Forelimb muscle (tissue), 1 donor: ENCODE data around the gene PRPF8. TPM values are rescaled to one million over a fixed set of nuclear protein-coding genes. Genes with fewer than 3 reads are reported as not detected.
"Not testable (repeated sequence)": the region's sequence is repeated elsewhere in the genome, so short reads cannot be mapped to it uniquely, and the experiment has no call there.

Experiments used
- DNase-seq: peaks from one replicate; pipeline ENCODE4 v3.0.0-alpha.2; 2013; ENCODE audit warnings: low read depth
- polyA plus RNA-seq: library from polyadenylated mRNA; unstranded; fragments of 120-200 nt; gene quantifications from one replicate; pipeline ENCODE4 v1.2.1, GENCODE V29; 2013; ENCODE audit not compliant: insufficient read length

The PRPF8 gene
- 161 TPM for polyA plus RNA-seq

DNA sequence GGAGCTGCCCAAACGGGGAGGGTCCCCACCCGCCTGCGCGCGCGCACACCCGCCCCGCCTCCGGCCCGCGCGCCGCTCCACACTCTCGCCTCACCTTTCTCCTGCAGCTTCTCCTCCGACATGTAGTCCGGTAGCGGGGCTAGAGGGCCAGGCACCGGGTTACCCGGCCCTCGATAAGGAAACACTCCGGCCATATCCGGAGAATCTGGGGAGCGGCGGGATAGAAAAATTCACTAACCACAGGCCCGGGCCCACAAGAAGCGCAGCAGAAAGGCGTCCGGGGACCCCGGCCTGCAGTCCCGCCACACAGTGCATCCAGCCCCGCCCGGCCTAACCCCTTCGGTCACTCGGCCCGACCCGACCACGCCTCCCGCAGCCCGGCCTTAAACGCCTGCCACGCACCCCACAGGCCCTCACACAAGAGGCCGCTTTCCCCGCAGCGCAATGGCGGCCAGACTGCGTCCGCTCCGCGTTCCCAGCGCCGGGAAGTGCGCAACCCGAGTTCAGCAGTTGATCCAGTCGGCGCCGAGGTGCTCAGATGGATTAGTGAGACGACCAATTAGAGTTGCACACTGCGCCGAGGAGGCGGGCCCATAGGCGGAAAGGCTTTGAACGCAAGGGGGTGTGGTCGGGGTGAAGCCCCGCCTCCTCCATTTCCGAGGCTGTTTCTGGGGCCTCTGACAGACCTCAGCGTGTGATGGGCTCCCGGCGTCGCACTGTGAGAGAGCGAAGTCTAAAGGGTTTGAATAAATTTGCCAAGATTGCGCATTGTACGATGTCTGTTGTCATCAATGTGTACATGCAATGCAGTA, at the start of gene PRPF8:
TSS of gene PRPF8 (minus strand) at position 490 of the 812 bp plus-strand sequence. CDS start at position 194, 296 bp downstream.
- DNase-seq: peak; percentile 93

DNA sequence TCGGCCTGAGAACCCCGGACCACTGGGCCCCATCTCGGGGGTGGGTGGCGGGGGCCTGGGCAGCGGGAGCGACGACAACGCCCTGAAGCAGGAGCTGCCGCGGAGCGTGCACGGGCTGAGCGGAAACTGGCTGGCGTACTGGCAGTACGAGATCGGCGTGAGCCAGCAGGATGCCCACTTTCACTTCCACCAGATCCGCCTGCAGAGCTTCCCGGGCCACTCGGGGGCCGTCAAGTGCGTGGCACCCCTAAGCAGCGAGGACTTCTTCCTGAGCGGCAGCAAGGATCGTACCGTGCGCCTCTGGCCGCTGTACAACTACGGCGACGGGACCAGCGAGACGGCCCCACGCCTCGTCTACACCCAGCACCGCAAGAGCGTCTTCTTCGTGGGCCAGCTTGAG, 49.1 kb upstream of the PRPF8 start:
- no peak for DNase-seq

DNA sequence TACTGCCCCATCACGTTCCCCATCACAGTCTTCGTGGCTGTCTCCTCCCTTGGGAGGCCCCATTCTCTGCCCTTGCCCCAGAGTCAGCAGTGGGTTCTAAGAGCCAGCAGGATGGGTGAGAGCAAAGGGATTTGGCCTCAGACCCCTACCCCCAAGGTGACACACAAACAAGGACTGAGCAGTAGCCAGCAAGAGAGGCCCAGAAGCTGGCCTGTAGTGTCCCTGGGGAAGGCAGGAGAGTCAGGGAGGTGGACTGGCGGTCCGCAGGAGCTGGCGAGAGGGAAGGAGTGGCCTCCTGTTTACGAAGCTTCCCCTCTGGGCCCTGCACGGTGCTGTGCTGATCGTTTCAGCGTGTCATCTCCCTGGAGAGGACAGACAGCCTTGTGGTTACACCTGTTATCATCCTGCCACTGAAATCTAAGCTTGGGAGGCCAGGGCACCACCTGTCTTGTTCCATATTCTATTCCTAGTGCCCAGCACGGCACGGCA, 48.2 kb upstream of the PRPF8 start:
- DNase-seq: no peak

DNA sequence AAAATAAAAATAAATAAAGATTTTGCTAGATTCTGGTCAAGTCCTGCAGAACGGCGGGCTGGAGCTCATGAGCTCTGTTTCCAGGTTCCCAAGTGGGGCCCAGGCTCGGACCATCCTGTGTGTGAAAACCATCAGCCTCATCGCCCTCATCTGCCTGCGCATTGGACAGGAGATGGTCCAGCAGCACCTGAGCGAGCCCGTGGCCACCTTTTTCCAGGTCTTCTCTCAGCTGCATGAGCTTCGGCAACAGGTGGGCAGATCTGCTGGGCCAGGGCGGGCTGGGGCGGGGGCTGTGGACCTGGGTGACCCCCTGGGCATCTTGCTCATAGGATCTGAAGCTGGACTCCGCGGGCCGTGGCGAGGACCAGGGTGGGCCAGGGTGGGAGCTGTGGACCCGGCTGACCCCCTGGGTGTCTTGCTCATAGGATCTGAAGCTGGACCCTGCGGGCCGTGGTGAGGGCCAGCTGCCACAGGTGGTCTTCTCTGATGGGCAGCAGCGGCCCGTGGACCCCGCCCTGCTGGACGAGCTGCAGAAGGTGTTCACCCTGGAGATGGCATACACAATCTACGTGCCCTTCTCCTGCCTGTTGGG, 47.7 kb upstream of the PRPF8 start:
- DNase-seq: no peak

DNA sequence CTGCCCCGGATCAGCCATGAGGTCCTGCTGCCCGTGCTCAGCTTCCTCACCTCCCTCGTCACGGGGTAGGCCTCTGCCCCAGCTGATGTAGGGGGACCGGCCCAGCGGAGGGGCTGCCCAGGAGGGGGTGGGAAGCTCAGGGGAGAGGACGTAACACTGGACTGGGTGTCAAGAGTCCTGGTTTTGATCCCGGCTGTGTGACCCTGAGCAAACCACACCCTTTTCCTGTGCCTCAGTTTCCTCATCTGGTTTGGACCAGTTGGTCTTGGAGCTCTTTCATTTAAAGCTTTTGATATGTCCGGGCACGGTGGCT, 46.5 kb upstream of the PRPF8 start:
- DNase-seq: no peak

DNA sequence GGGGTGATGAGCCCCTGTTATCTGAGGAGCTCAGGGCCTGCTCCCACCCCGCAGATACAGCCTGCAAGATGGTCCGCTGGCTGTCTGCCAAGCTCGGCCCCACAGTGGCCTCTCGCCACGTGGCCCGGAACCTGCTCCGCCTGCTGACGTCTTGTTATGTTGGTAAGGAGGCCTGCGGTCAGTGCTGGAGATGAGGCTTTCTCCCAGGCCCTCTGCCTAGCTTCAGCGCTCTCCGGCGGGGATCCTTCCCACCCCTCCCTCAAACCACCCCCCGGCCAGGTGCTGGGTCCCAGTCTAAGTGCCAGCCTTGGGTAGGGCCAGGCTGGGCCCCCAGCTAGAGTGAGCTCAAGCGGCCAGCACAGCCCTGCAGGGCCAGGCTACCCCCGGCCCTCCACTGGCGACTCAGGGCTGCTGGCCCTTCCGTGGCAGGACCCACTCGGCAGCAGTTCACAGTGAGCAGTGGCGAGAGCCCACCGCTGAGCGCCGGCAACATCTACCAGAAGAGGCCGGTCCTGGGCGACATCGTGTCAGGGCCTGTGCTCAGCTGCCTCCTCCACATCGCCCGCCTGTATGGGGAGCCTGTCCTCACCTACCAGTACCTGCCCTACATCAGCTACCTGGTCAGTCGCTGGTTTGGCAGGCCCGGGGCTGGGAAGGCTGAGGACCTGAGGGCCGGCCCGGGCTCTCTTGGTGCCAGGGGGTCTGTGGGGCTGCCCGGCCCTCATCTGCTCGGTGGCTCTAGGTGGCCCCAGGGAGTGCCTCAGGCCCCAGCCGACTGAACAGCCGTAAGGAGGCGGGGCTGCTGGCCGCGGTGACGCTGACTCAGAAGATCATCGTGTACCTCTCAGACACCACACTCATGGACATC, 45.9 kb upstream of the PRPF8 start:
- peak; percentile 47 for DNase-seq

DNA sequence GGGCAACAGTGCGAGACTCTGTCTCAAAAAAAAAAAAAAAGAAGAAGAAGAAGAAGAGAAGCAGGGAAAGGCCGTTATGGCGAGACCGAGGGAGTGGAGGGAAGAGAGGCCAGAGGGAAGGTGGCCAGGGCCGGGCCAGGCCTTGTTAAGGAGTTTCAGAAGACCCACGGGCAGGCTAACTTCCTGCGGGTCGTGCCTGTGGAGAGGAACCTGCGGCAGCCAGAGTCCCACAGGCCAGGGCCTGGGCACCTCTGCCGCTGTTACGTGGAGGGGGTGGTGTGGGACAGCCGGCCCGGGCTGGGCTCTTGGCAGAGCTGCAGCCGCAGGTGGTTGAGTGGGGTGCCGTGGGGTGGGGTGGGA, 45.3 kb upstream of the PRPF8 start:
- DNase-seq: no peak

DNA sequence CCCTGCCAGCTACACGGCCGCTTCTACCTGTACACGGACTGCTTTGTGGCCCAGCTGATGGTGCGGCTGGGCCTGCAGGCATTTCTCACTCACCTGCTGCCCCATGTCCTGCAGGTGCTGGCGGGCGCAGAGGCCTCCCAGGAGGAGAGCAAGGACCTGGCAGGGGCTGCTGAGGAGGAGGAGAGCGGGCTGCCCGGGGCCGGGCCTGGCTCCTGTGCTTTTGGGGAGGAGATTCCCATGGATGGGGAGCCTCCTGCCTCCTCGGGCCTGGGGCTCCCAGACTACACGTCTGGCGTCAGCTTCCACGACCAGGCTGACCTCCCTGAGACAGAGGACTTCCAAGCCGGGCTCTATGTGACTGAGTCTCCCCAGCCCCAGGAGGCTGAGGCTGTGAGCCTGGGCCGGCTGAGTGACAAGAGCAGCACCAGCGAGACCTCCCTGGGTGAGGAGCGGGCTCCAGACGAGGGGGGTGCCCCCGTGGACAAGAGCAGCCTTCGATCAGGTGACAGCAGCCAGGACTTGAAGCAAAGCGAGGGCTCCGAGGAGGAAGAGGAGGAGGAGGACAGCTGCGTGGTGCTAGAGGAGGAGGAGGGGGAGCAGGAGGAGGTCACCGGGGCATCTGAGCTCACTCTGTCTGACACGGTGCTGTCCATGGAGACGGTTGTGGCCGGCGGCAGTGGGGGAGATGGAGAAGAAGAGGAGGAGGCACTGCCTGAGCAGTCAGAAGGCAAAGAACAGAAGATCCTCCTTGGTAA, 43.4 kb upstream of the PRPF8 start:
- no peak for DNase-seq

DNA sequence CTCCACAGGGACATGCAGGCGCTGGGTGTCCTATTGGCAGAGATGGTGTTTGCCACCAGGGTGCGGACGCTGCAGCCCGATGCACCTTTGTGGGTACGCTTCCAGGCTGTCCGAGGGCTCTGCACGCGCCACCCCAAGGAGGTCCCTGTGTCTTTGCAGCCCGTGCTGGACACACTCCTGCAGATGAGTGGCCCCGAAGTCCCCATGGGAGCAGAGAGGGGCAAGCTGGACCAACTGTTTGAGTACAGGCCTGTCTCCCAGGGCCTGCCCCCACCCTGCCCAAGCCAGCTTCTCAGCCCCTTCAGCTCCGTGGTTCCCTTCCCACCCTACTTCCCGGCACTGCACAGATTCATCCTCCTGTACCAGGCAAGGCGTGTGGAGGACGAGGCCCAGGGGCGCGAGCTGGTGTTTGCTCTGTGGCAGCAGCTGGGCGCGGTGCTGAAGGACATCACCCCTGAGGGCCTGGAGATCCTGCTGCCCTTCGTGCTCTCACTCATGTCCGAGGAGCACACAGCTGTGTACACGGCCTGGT, 42.7 kb upstream of the PRPF8 start:
- DNase-seq: no peak

DNA sequence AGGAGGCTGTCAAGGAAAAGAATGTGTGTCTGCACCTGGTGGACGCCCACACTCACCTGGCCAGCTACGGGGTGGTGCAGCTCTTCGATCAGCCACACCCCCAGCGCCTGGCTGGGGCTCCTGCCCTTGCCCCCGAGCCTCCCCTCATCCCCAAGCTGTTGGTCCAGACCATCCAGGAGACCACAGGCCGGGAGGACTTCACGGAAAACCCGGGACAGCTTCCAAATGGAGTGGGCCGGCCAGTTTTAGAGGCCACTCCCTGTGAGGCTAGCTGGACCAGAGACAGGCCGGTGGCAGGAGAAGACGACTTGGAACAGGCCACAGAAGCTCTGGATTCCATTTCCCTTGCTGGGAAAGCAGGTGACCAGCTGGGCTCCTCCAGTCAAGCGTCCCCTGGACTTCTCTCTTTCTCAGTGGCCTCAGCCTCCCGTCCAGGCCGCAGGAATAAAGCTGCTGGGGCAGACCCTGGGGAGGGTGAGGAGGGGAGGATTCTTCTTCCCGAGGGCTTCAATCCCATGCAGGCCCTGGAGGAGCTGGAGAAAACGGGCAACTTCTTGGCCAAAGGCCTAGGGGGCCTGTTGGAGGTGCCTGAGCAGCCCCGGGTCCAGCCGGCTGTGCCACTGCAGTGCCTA, 42.1 kb upstream of the PRPF8 start:
- no peak for DNase-seq

DNA sequence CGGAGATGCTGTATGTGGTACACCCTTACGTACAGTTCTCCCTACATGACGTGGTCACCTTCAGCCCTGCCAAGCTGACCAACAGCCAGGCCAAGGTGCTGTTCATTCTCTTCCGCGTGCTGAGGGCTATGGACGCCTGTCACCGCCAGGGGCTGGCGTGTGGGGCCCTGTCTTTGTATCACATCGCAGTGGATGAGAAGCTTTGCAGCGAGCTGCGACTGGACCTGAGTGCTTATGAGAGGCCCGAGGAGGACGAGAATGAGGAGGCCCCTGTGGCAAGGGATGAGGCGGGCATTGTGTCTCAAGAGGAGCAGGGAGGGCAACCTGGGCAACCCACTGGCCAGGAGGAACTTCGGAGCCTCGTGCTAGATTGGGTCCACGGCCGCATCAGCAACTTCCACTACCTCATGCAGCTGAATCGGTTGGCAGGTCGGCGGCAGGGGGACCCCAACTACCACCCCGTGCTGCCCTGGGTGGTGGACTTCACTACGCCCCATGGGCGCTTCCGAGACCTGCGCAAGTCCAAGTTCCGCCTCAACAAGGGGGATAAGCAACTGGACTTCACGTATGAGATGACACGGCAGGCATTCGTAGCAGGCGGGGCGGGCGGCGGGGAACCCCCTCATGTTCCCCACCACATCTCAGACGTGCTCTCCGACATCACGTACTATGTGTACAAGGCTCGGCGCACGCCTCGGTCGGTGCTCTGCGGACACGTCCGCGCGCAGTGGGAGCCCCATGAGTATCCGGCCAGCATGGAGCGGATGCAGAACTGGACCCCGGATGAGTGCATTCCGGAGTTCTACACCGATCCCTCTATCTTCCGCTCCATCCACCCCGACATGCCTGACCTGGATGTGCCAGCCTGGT, 41.2 kb upstream of the PRPF8 start:
- no peak for DNase-seq

DNA sequence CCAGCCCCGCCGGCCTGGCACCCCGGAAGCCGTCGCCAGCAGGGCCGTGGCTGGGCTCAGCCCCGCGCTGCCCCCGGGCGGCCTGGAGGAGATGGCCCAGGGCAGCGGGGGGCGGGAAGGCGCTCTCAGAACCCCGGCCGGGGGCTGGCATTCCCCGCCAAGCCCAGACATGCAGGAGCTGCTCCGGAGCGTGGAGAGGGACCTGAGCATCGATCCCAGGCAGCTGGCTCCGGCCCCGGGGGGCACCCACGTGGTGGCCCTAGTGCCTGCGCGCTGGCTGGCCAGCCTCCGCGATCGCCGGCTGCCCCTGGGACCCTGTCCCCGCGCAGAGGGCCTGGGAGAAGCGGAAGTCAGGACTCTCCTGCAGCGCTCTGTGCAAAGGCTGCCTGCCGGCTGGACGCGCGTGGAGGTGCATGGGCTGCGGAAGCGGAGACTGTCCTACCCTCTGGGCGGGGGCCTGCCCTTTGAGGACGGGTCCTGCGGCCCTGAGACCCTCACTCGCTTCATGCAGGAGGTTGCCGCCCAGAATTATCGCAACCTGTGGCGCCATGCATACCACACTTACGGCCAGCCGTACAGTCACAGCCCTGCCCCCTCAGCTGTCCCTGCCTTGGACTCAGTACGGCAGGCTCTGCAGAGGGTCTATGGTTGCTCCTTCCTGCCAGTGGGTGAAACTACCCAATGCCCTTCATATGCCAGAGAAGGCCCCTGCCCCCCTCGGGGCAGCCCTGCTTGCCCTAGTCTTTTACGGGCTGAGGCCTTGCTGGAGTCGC, 40.4 kb upstream of the PRPF8 start:
- no peak for DNase-seq

DNA sequence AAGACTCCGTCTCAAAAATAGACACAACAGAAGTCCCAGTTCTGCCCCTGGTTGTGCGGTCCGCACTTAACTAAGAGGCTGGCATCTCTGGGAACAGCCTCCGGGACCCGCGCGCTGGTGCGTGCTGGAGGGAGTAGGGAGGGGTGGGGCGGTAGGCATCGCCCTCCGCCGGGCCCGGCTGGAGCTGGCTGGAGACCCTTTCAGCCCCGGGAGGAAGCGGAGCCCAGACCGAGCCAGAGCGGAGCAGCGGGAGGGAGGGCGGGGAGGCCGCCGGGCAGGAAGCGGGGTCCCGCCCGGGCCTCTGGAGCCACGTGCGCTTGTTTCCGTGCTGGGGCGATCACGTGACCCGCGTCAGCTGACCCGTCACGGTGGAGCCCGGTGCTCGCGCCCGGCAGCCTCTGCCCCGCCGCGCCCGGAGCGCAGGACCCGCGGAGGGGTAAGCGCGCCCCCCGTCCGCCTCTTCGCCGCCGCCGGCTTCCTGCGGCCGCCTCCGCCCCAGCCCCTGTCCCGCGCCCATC, 39.7 kb upstream of the PRPF8 start, which contains the start of gene WDR81:
TSS of gene WDR81 (plus strand) at position 354 of the 518 bp plus-strand sequence. CDS start 256 bp downstream, outside the sequence.
- DNase-seq: peak; percentile 73

DNA sequence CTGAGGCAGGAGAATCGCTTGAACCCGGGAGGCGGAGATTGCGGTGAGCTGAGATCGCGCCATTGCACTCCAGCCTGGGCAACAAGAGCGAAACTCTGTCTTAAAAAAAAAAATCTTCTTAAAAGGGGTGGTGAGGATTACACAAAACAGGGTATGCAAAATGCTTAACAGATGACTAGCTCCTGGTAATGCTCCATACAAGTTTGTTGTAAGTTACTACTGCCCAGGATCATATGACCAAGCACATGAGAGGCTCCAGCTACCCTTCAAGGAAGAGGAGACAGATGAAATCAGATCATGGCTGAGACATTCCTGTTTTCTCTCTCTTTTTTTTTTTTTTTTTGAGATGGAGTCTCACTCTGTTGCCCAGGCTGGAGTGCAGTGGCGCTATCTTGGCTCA, 37.4 kb upstream of the PRPF8 start:
- DNase-seq: not testable (repeated sequence)

DNA sequence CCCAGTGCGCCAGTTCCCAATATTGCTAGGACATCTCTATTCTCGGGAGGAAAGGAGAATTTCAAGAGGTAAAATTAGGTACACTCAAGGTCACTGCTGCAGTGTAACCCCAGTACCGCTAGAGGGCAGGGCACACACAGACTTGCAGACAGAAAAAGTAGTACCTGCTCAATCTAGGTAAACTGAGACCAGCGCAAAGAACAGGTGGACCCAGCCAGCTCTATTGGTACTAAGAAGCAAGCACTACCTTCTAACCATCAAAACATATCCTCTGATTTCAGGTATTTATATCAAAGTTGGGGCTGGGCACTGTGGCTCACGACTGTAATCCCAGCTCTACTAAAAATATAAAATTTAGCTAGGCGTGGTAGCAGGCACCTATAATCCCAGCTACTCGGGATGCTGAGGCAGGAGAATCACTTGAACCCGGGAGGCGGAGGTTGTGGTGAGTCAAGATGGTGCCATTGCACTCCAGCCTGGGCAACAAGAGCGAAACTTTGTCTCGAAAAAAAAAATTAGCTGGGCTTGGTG, 36.3 kb upstream of the PRPF8 start:
- DNase-seq: no peak

DNA sequence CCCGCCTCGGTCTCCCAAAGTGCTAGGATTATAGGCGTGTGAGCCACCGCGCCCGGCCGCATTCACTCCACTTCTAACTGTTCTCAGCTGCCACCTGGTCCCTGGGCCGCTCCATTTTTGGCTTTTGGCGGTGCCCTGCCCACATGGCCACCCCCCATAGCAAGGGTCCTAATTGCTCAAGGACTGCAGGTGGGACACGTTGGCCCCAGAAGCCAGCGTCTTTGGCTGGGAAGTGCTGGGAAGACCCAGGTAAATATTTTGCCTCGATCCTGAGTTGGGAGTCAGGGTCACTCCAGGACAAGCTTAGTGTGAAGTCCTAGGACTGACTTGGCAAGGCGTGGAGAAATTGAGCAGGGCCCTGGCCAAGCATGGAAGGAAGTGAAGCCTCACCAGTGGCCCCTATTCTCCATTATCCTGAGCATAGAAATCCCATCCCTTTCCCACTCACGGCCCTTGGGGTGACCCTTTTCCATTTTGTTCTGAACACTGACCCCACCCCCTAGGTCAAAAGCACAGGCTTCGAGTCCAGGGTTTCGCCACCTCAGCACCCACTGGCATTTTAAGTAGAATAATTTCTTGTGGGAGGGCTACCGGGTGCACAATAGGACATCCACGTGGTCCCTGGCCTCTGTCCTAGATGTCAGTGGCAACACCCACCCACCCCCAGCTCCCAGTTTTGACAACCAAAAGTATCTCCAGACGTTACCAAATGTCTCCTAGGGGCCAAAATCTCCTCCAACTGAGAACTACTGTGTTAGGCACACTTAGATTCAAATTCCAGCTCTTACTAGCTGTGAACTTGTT, 33.9 kb upstream of the PRPF8 start:
- DNase-seq: no peak

DNA sequence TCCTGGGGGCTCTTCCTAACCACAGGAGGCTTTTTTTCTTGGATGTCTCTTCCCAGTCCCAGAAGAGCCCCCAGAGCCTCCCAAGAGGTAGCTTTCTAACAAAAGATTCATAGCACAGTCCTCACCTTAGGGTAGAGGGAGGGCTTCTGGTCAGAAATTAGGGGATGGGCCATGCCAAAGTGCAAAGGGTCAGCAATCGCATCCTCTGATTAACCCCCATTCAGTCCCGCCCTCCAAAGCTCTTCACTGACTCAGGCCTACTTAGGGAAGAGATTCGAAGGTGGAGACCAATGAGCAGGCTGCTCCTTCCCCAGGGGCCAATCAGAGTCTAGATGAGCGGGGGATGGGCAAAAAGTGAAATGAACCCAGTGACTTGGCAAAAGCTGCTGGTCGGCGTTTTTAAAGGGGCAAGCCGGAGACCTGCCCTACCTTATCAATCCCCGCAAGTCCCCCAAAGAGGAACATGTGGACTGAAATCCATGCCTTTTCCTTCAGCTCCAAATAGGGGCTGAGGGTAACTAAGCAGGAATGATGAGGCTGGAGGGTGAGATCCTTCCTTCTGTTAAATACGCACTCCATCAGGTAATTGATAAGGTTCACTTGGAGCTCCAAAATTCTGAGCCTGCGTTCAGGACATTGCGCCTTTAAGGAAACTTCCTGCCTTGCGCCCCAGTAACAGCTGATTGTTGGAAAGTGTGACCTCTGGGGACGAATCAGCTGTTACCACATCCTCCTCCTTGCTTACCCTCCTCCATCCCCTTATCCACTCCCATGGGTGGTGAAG, 32.4 kb upstream of the PRPF8 start:
- DNase-seq: peak; percentile 75
